CD4-positive, alpha-beta memory T cell (primary cell): ENCODE results near the gene RBM20. TPM values are rescaled to one million over a fixed set of nuclear protein-coding genes. Genes with fewer than 3 reads are reported as not detected.

Experiments
- CTCF ChIA-PET: fragments of 350-600 bp; sonication (Branson Sonifier 250); formaldehyde crosslinking; loops from one replicate; lab custom pipeline; 2021; ENCODE audit warnings: inconsistent platforms; ENCODE audit not compliant: partially characterized antibody; lab: Charles Lee
- POLR2A ChIA-PET: fragments of 350-600 bp; sonication (Branson Sonifier 250); formaldehyde crosslinking; loops from one replicate; lab custom pipeline; 2021; ENCODE audit not compliant: partially characterized antibody; lab: Charles Lee
- DNase-seq, 5 donors: peaks; one replicate each; pipeline versions ENCODE4 v3.0.0 to v3.0.0-alpha.2; 2020 to 2022; ENCODE audit warnings: mixed read lengths in 1 of 5
- H3K27ac ChIP-seq: one replicate; pipeline ENCODE4 v1.7.0; 2013; ENCODE audit warnings: low read depth, low read length
- H3K27me3 ChIP-seq: 2 replicates; pipeline ENCODE4 v1.7.0; 2013; ENCODE audit warnings: mild to moderate bottlenecking, low read length, moderate library complexity; ENCODE audit not compliant: insufficient read depth
- H3K36me3 ChIP-seq: 2 replicates; pipeline ENCODE4 v1.7.0; 2013; ENCODE audit warnings: mild to moderate bottlenecking, low read length, moderate library complexity; ENCODE audit not compliant: insufficient read depth
- H3K4me1 ChIP-seq: 2 replicates; pipeline ENCODE4 v1.7.0; 2013; ENCODE audit warnings: mild to moderate bottlenecking, low read length, moderate library complexity; ENCODE audit not compliant: insufficient read depth
- H3K4me3 ChIP-seq, 2 donors: one replicate each; pipeline ENCODE4 v1.7.0; 2013; ENCODE audit warnings: low read length in 2 of 2, mild to moderate bottlenecking in 1 of 2
- H3K9me3 ChIP-seq, 2 donors: one replicate each; pipeline ENCODE4 v1.7.0; 2013; ENCODE audit warnings: low read length in 2 of 2, control low read depth in 1 of 2; ENCODE audit not compliant: control insufficient read depth in 1 of 2
- H3K27ac Mint-ChIP-seq, 7 donors: one replicate each; pipeline ENCODE4 v1.8.0; 2020 to 2021; ENCODE audit warnings: mixed read lengths in 7 of 7, mild to moderate bottlenecking in 6 of 7, inconsistent platforms in 3 of 7, moderate library complexity in 3 of 7
- H3K27me3 Mint-ChIP-seq, 2 donors: one replicate each; pipeline ENCODE4 v1.8.0; 2020 to 2021; ENCODE audit warnings: mixed read lengths in 2 of 2
- H3K36me3 Mint-ChIP-seq, 2 donors: one replicate each; pipeline ENCODE4 v1.8.0; 2020 to 2021; ENCODE audit warnings: mixed read lengths in 2 of 2, inconsistent platforms in 1 of 2, mild to moderate bottlenecking in 1 of 2
- H3K4me1 Mint-ChIP-seq, 4 donors: one replicate each; pipeline ENCODE4 v1.8.0; 2020 to 2021; ENCODE audit warnings: mixed read lengths in 4 of 4, mild to moderate bottlenecking in 1 of 4
- H3K4me3 Mint-ChIP-seq, 8 donors: one replicate each; pipeline ENCODE4 v1.8.0; 2020 to 2021; ENCODE audit warnings: mixed read lengths in 8 of 8, mild to moderate bottlenecking in 7 of 8, moderate library complexity in 6 of 8, inconsistent platforms in 3 of 8
- H3K9me3 Mint-ChIP-seq, 8 donors: one replicate each; pipeline ENCODE4 v1.8.0; 2020 to 2021; ENCODE audit warnings: mixed read lengths in 8 of 8, mild to moderate bottlenecking in 5 of 8, inconsistent platforms in 3 of 8, moderate library complexity in 1 of 8
- intact Hi-C: fragments of 100-400 bp; cut with micrococcal nuclease; formaldehyde crosslinking; loops from one replicate; pipeline ENCODE4 v1.15.1; 2023
- polyA plus RNA-seq, 2 donors: library from polyadenylated mRNA; unstranded; fragments of 300-500 nt; fragmentation: Illumina TruSeq; gene quantifications; one replicate each; pipeline ENCODE4 v1.2.3, GENCODE V29; 2021
- total RNA-seq, 2 experiments: library from RNA; stranded (reverse); gene quantifications; one replicate each; pipeline ENCODE4 v1.2.3, GENCODE V29; 2021

Gene RBM20
- total RNA-seq, result not detected
- under 1 TPM in 1 of 2 donors, not detected in 1; 0.03 TPM for polyA plus RNA-seq

- intact Hi-C loops, result no loop called here
- peaks cover 20 to 40% (median 27%) of the 10 kb centered on the region in 4 donors for H3K4me1 Mint-ChIP-seq
- POLR2A ChIA-PET, result no interaction called here
- Histone ChIP-seq H3K4me3 (peak within 1 kb of the TSS; percentile 39 to 47), H3K27ac (no peak within 1 kb of the TSS), H3K9me3 (no peaks in the 10 kb centered on the region), H3K27me3 (peaks cover 45% of the 10 kb centered on the region), H3K36me3 (no peaks in the 10 kb centered on the region), H3K4me1 (peaks cover 29% of the 10 kb centered on the region)
- DNase-seq, result peak; percentile 14 to 46 (median 26)
- H3K9me3 Mint-ChIP-seq, result peaks cover 0 to 4% (median 0%) of the 10 kb centered on the region in 8 donors
- H3K4me3 Mint-ChIP-seq, result peak within 1 kb of the TSS; percentile 83 to 89 (median 84)
- peaks cover 45 to 48% of the 10 kb centered on the region in 2 donors for H3K27me3 Mint-ChIP-seq
- H3K27ac Mint-ChIP-seq, result peak within 1 kb of the TSS in 2 of 7 donors; percentile 29 to 33
- CTCF ChIA-PET, result interaction anchor here (1.3 kb wide), 1 partner anchor 28 kb away, joined by 4 read pairs; no protein-coding TSS in a partner anchor
- H3K36me3 Mint-ChIP-seq, result no peaks in the 10 kb centered on the region
Observed at GRCh38 chr10:110643653-110644597, at the start of gene RBM20. Gene RBM20, plus strand, starts transcription at chr10:110644336. Its CDS starts 119 bp downstream, at chr10:110644455.

GRCh38 chr10:110597476-110597875 lies 46.7 kb upstream of the RBM20 start:
- H3K27ac ChIP-seq, result no peak overlapping the region
- Mint-ChIP-seq H3K27ac (peak overlapping the region in 1 of 7 donors; percentile 40), H3K27me3 (no peaks in the 10 kb centered on the region), H3K9me3 (no peaks in the 10 kb centered on the region), H3K36me3 (peaks cover 58 to 74% of the 10 kb centered on the region in 2 donors), H3K4me3 (no peak overlapping the region), H3K4me1 (peaks cover 0 to 2% (median 0%) of the 10 kb centered on the region in 4 donors)
- no peak for DNase-seq
- ChIA-PET POLR2A (no interaction called here), CTCF (interaction anchor here (1.0 to 1.2 kb wide), 2 partner anchors 14 to 295 kb away, joined by 3 read pairs; no protein-coding TSS in a partner anchor)
- intact Hi-C loops, result no loop called here
- H3K36me3 ChIP-seq, result peaks cover 41% of the 10 kb centered on the region
- no peak overlapping the region for H3K4me3 ChIP-seq
- H3K9me3 ChIP-seq, result no peaks in the 10 kb centered on the region
- no peaks in the 10 kb centered on the region for H3K4me1 ChIP-seq
- H3K27me3 ChIP-seq, result no peaks in the 10 kb centered on the region

GRCh38 chr10:110600487-110601101 lies 43.5 kb upstream of the RBM20 start:
- H3K27me3 ChIP-seq, result no peaks in the 10 kb centered on the region
- no peak overlapping the region for H3K4me3 Mint-ChIP-seq
- CTCF ChIA-PET, result interaction anchor here (0.8 to 2.8 kb wide), 13 partner anchors 8 to 610 kb away, joined by 3 to 26 read pairs (median 5); partner anchors contain the start of genes SMC3 and SMNDC1
- H3K9me3 ChIP-seq, result no peaks in the 10 kb centered on the region
- no peak overlapping the region for H3K27ac ChIP-seq
- POLR2A ChIA-PET, result interaction anchor here (0.6 to 1.0 kb wide), 2 partner anchors 295 to 810 kb away, joined by 3 to 4 read pairs; no protein-coding TSS in a partner anchor
- H3K27ac Mint-ChIP-seq, result peak overlapping the region in 3 of 7 donors; percentile 36 to 50 (median 41)
- H3K4me1 Mint-ChIP-seq, result peaks cover 0 to 2% (median 0%) of the 10 kb centered on the region in 4 donors
- intact Hi-C loops, result loop anchor here (1.0 kb wide), 3 partner anchors 43 to 294 kb away; no protein-coding TSS in a partner anchor
- DNase-seq, result peak in 4 of 5 donors; percentile 40 to 49 (median 44)
- peaks cover 43% of the 10 kb centered on the region for H3K36me3 ChIP-seq
- H3K27me3 Mint-ChIP-seq, result no peaks in the 10 kb centered on the region
- H3K9me3 Mint-ChIP-seq, result no peaks in the 10 kb centered on the region
- no peaks in the 10 kb centered on the region for H3K4me1 ChIP-seq
- H3K36me3 Mint-ChIP-seq, result peaks cover 62 to 78% of the 10 kb centered on the region in 2 donors
- no peak overlapping the region for H3K4me3 ChIP-seq

- Histone ChIP-seq H3K4me1 (no peaks in the 10 kb centered on the region), H3K4me3 (no peak overlapping the region), H3K36me3 (peaks cover 49% of the 10 kb centered on the region), H3K9me3 (no peaks in the 10 kb centered on the region), H3K27me3 (no peaks in the 10 kb centered on the region), H3K27ac (no peak overlapping the region)
- H3K4me1 Mint-ChIP-seq, result peaks cover 0 to 2% (median 0%) of the 10 kb centered on the region in 4 donors
- DNase-seq, result no peak
- peaks cover 57 to 81% of the 10 kb centered on the region in 2 donors for H3K36me3 Mint-ChIP-seq
- no peaks in the 10 kb centered on the region for H3K9me3 Mint-ChIP-seq
- intact Hi-C loops, result no loop called here
- ChIA-PET CTCF (interaction anchor here (0.6 to 1.5 kb wide), 3 partner anchors 13 to 762 kb away, joined by 3 to 4 read pairs (median 3); no protein-coding TSS in a partner anchor), POLR2A (no interaction called here)
- no peak overlapping the region for H3K4me3 Mint-ChIP-seq
- no peaks in the 10 kb centered on the region for H3K27me3 Mint-ChIP-seq
- peak overlapping the region in 1 of 7 donors; percentile 15 for H3K27ac Mint-ChIP-seq
Observed at GRCh38 chr10:110601581-110601980, 42.6 kb upstream of the RBM20 start.

GRCh38 chr10:110608087-110608486 lies 36.0 kb upstream of the RBM20 start:
- intact Hi-C loops, result no loop called here

GRCh38 chr10:110609605-110610004 lies 34.5 kb upstream of the RBM20 start:
- Mint-ChIP-seq H3K4me1 (peaks cover 0 to 17% (median 7%) of the 10 kb centered on the region in 4 donors), H3K4me3 (no peak overlapping the region), H3K9me3 (no peaks in the 10 kb centered on the region), H3K36me3 (peaks cover 7 to 18% of the 10 kb centered on the region in 2 donors), H3K27me3 (no peaks in the 10 kb centered on the region), H3K27ac (no peak overlapping the region)
- DNase-seq, result no peak
- H3K36me3 ChIP-seq, result peaks cover 6% of the 10 kb centered on the region
- ChIA-PET POLR2A (no interaction called here), CTCF (interaction anchor here (1.6 to 2.8 kb wide), 7 partner anchors 10 to 989 kb away, joined by 4 to 12 read pairs (median 6); no protein-coding TSS in a partner anchor)
- no peak overlapping the region for H3K27ac ChIP-seq
- H3K9me3 ChIP-seq, result no peaks in the 10 kb centered on the region
- no peaks in the 10 kb centered on the region for H3K4me1 ChIP-seq
- H3K4me3 ChIP-seq, result no peak overlapping the region
- intact Hi-C loops, result loop anchor here (1.0 to 10.0 kb wide), 5 partner anchors 72 to 1528 kb away; no protein-coding TSS in a partner anchor
- no peaks in the 10 kb centered on the region for H3K27me3 ChIP-seq

More at GRCh38 chr10:110608087-110608486, 36.0 kb upstream of the RBM20 start:
- H3K36me3 Mint-ChIP-seq, result peaks cover 15 to 28% of the 10 kb centered on the region in 2 donors
- H3K4me1 Mint-ChIP-seq, result peaks cover 0 to 17% (median 7%) of the 10 kb centered on the region in 4 donors
- H3K27ac Mint-ChIP-seq, result peak overlapping the region in 1 of 7 donors; percentile 22
- Histone ChIP-seq H3K27me3 (no peaks in the 10 kb centered on the region), H3K27ac (no peak overlapping the region), H3K4me1 (no peaks in the 10 kb centered on the region), H3K9me3 (no peaks in the 10 kb centered on the region), H3K4me3 (no peak overlapping the region), H3K36me3 (peaks cover 12% of the 10 kb centered on the region)
- DNase-seq, result no peak
- no peak overlapping the region for H3K4me3 Mint-ChIP-seq
- no peaks in the 10 kb centered on the region for H3K9me3 Mint-ChIP-seq
- H3K27me3 Mint-ChIP-seq, result no peaks in the 10 kb centered on the region
- POLR2A ChIA-PET, result interaction anchor here (0.6 to 1.3 kb wide), 2 partner anchors 48 to 301 kb away, joined by 3 to 4 read pairs; no protein-coding TSS in a partner anchor
- CTCF ChIA-PET, result interaction anchor here (0.7 to 2.8 kb wide), 15 partner anchors 9 to 1529 kb away, joined by 3 to 12 read pairs (median 5); no protein-coding TSS in a partner anchor
